GM21529 (cell line): ENCODE data around the gene IGSF21.

Experiments used
- ATAC-seq: cut with Tn5 transposase; IDR thresholded peaks from one replicate; pipeline ENCODE4 v1.9.1; 2021; ENCODE audit not compliant: unreplicated experiment

IGSF21 gene

GRCh38 chr1:18394563-18395156 lies 287.1 kb downstream of the IGSF21 start:
- no peak for ATAC-seq

- ATAC-seq, result no peak
These were observed 288.8 kb downstream of the IGSF21 start for GRCh38 chr1:18396247-18396980.

GRCh38 chr1:18397641-18398040 lies 290.0 kb downstream of the IGSF21 start:
- ATAC-seq, result no peak

GRCh38 chr1:18398791-18399530 lies 291.4 kb downstream of the IGSF21 start:
- no peak for ATAC-seq

- no peak for ATAC-seq
These were observed 292.9 kb downstream of the IGSF21 start for GRCh38 chr1:18400347-18401102.

- no peak for ATAC-seq
These were observed 294.3 kb downstream of the IGSF21 start for GRCh38 chr1:18401921-18402320.

- no peak for ATAC-seq
These were observed 296.9 kb downstream of the IGSF21 start for GRCh38 chr1:18404460-18404859.

GRCh38 chr1:18407166-18408045 lies 299.8 kb downstream of the IGSF21 start:
- no peak for ATAC-seq

GRCh38 chr1:18408656-18409370 lies 301.2 kb downstream of the IGSF21 start:
- no peak for ATAC-seq

GRCh38 chr1:18409609-18410237 lies 302.1 kb downstream of the IGSF21 start:
- ATAC-seq, result no peak

GRCh38 chr1:18410407-18410806 lies 302.8 kb downstream of the IGSF21 start:
- no peak for ATAC-seq

GRCh38 chr1:18411321-18411720 lies 303.7 kb downstream of the IGSF21 start:
- no peak for ATAC-seq

- ATAC-seq, result no peak
These were observed 304.4 kb downstream of the IGSF21 start for GRCh38 chr1:18411820-18412641.

- ATAC-seq, result no peak
These were observed 305.3 kb downstream of the IGSF21 start for GRCh38 chr1:18412882-18413353.

- ATAC-seq, result no peak
These were observed 306.1 kb downstream of the IGSF21 start for GRCh38 chr1:18413541-18414305.

- no peak for ATAC-seq
These were observed 306.7 kb downstream of the IGSF21 start for GRCh38 chr1:18414321-18414720.

- no peak for ATAC-seq
These were observed 307.4 kb downstream of the IGSF21 start for GRCh38 chr1:18414872-18415447.
